ENCODE measurements around the gene RAB7A.

The RAB7A gene

GRCh38 chr3:128855569-128855968, 129.6 kb downstream of the RAB7A start:
- no peak for TF ChIP-seq CTCF (IDR thresholded peaks at IDR 0.05; ENCODE audit: insufficient read depth, low read length)
- TF ChIP-seq POLR2AphosphoS5 (IDR thresholded peaks at IDR 0.05; ENCODE audit: low read depth) = no peak
- TF ChIP-seq GABPA (IDR thresholded peaks at IDR 0.05; ENCODE audit: low read depth) = no peak
- TF ChIP-seq SPI1 (IDR thresholded peaks at IDR 0.05; ENCODE audit: borderline replicate concordance, low read depth) = no peak
- no peak for TF ChIP-seq REST (IDR thresholded peaks at IDR 0.05; ENCODE audit: insufficient replicate concordance, low read depth)
- DNase-seq (ENCODE audit: low read depth in 1 of 2, low spot score in 1 of 2) = no peak
- Histone ChIP-seq H3K27ac (replicated peaks) (peak overlapping the region; percentile 95), H3K27me3 (ENCODE audit: insufficient read depth, poor library complexity, severe bottlenecking) (no peaks in the 10 kb centered on the region), H3K4me3 (replicated peaks; ENCODE audit: insufficient read depth, low read length) (no peak overlapping the region)

- Histone ChIP-seq H3K27me3 (ENCODE audit: insufficient read depth, poor library complexity, severe bottlenecking) (no peaks in the 10 kb centered on the region), H3K4me3 (replicated peaks; ENCODE audit: insufficient read depth, low read length) (no peak overlapping the region), H3K27ac (replicated peaks) (0 out of 2 replicates have a peak overlapping the region, but pooled peaks have one; percentile 2)
- DNase-seq (ENCODE audit: low read depth in 1 of 2, low spot score in 1 of 2) = no peak
- no peak for TF ChIP-seq CTCF (IDR thresholded peaks at IDR 0.05; ENCODE audit: insufficient read depth, low read length)
- TF ChIP-seq POLR2AphosphoS5 (IDR thresholded peaks at IDR 0.05; ENCODE audit: low read depth) = no peak
- no peak for TF ChIP-seq GABPA (IDR thresholded peaks at IDR 0.05; ENCODE audit: low read depth)
- TF ChIP-seq SPI1 (IDR thresholded peaks at IDR 0.05; ENCODE audit: borderline replicate concordance, low read depth) = no peak
- no peak for TF ChIP-seq REST (IDR thresholded peaks at IDR 0.05; ENCODE audit: insufficient replicate concordance, low read depth)
These were observed 132.2 kb downstream of the RAB7A start for GRCh38 chr3:128858167-128858566.

- peak in 1 of 2 experiments; percentile 72 for DNase-seq (ENCODE audit: low read depth in 1 of 2, low spot score in 1 of 2)
- no peak for TF ChIP-seq CTCF (IDR thresholded peaks at IDR 0.05; ENCODE audit: insufficient read depth, low read length)
- no peak for TF ChIP-seq SPI1 (IDR thresholded peaks at IDR 0.05; ENCODE audit: borderline replicate concordance, low read depth)
- no peak for TF ChIP-seq GABPA (IDR thresholded peaks at IDR 0.05; ENCODE audit: low read depth)
- no peak for TF ChIP-seq REST (IDR thresholded peaks at IDR 0.05; ENCODE audit: insufficient replicate concordance, low read depth)
- peak; percentile 26; the same call in 1 of the 2 replicates for TF ChIP-seq POLR2AphosphoS5 (IDR thresholded peaks at IDR 0.05; ENCODE audit: low read depth)
- H3K4me3 ChIP-seq (replicated peaks; ENCODE audit: insufficient read depth, low read length) = no peak overlapping the region
- no peaks in the 10 kb centered on the region for H3K27me3 ChIP-seq (ENCODE audit: insufficient read depth, poor library complexity, severe bottlenecking)
- H3K27ac ChIP-seq (replicated peaks) = peak overlapping the region; percentile 49
These were observed 133.6 kb downstream of the RAB7A start for GRCh38 chr3:128859630-128860029.
